GM12891 (cell line): ENCODE results near the gene ATP6V0E1.

ENCODE experiments used
- PAX5 ChIP-seq: IDR thresholded peaks from 2 replicates; pipeline ENCODE4 v1.6.1; 2011; ENCODE audit warnings: low read length, moderate library complexity, mild to moderate bottlenecking; ENCODE audit not compliant: insufficient read depth, severe bottlenecking
- POLR2A ChIP-seq: IDR thresholded peaks from 2 replicates; pipeline ENCODE4 v1.6.1; 2011; ENCODE audit warnings: low read depth, low read length, control low read depth
- POLR2AphosphoS5 ChIP-seq: IDR thresholded peaks from 2 replicates; pipeline ENCODE4 v1.6.1; 2011; ENCODE audit warnings: low read depth, low read length, control low read depth
- POU2F2 ChIP-seq: IDR thresholded peaks from 2 replicates; pipeline ENCODE4 v1.6.1; 2011; ENCODE audit warnings: low read depth, mild to moderate bottlenecking, control low read depth, low read length, moderate library complexity
- SPI1 ChIP-seq: IDR thresholded peaks from 2 replicates; pipeline ENCODE4 v1.6.1; 2011; ENCODE audit warnings: low read depth, low read length, control low read depth
- TAF1 ChIP-seq: IDR thresholded peaks from 2 replicates; pipeline ENCODE4 v1.6.1; 2011; ENCODE audit warnings: low read depth, low read length, control low read depth

- TF ChIP-seq POLR2A (no peak), POLR2AphosphoS5 (no peak), TAF1 (no peak), SPI1 (no peak), PAX5 (no peak), POU2F2 (no peak)
These were observed 27.2 kb downstream of the ATP6V0E1 start for GRCh38 chr5:173010547-173011464.
